ENCODE results near the gene GRK7. TPM values are rescaled to one million over a fixed set of nuclear protein-coding genes. Genes with fewer than 3 reads are reported as not detected.
"Not testable (repeated sequence)": the region's sequence is repeated elsewhere in the genome, so short reads cannot be mapped to it uniquely, and the experiment has no call there.

GRK7 gene
- total RNA-seq, 1 donor from 2014 or later = not detected

DNA sequence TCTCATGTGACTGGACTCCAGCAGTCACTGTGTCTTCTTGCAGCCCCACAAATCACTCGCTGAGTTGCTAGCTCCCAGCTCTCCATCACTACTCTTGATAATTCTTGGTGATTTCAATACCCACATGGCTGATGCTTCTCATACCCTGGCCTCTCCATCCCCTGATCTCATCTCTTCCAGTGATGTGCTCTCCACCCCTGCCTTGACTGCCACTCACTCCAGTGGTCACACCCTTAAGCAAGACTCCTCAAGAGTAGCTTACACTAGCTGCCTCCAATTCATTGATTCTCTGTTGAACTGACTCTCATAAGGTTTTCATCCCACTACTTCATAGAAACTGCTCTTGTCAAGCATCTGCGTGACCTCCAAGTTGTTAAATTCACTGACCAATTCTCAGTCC is 837 bp downstream of the GRK7 start:
- DNase-seq = no peak

GRCh38 chr3:141764465-141764864 is 1.3 kb downstream of the GRK7 start:
- no peak for DNase-seq

DNA sequence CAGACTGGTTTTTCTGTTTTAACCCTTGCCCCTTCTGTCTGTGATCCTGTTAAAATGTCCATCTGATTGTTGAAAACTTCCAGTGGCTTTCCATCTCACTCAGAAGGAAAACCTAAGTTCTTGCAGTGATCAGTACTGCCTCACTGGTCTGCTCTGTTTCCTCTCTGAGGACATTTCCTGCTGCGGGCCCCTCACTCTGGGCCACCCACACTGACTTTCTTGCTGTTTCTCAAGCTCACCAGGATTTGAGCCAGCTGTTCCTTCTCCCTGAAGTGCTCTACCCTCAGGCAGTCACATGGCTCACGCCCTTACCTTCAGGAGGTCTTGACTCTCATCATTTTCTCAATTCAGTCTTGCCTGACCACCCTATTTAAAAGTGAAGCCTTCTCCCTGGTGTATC is 1.8 kb downstream of the GRK7 start:
- no peak for DNase-seq

- no peak for DNase-seq
Measured at GRCh38 chr3:141767066-141767465, 3.9 kb downstream of the GRK7 start.

DNA sequence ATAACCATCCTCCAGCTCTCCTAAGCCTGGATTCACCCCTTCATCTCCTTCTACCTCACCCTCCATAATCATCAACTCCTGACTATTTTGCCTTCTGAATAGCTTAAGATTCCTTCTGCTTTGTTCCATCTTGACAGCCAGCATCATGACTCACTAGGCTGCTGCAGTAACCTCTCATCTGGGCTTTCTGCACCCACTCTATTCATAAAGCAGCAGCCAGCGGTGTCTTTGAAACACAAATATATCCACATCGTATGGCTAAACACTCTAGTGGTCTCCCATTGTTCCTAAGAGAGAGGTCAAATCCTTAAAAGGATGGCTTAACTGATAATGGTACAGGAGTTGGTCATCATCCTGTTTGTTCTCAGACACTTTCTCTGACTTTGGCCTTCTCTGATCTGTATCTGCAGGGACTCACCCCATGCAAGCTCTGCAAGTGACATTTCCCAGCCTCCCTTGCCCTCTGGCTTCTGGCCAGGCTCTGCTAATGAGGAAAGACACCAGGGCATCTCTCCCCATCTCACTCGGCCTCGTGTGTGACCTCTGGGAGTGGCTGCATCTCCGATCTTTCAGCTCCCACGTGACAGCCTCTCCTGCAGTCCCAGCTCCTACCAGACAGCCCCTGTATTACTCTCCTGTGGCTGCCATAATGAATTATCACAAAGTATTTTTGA is 6.2 kb downstream of the GRK7 start:
- no peak for DNase-seq

GRCh38 chr3:141773676-141774075 is 10.5 kb downstream of the GRK7 start:
- no peak for DNase-seq

DNA sequence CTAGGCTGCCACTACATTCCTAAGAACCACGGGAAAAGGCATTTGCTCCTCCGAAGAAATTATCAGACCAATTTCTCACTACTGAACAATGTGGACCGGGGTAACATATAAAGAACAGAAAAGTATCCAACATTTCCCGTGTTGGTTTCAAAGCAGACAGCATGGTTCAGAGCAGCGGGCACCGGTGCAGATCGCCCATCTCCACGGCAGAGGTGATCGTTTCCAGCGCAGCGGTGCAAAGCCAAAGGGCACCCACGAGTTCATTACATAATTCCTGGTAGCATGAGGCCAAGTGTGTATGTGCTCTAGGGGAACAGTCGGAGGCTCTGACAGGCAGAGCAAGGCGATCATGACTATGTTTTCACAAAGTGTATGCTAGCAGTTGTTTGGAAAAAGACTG is 13.2 kb downstream of the GRK7 start:
- DNase-seq = no peak

- no peak for DNase-seq
Measured at GRCh38 chr3:141776885-141777284, 13.7 kb downstream of the GRK7 start.

DNA sequence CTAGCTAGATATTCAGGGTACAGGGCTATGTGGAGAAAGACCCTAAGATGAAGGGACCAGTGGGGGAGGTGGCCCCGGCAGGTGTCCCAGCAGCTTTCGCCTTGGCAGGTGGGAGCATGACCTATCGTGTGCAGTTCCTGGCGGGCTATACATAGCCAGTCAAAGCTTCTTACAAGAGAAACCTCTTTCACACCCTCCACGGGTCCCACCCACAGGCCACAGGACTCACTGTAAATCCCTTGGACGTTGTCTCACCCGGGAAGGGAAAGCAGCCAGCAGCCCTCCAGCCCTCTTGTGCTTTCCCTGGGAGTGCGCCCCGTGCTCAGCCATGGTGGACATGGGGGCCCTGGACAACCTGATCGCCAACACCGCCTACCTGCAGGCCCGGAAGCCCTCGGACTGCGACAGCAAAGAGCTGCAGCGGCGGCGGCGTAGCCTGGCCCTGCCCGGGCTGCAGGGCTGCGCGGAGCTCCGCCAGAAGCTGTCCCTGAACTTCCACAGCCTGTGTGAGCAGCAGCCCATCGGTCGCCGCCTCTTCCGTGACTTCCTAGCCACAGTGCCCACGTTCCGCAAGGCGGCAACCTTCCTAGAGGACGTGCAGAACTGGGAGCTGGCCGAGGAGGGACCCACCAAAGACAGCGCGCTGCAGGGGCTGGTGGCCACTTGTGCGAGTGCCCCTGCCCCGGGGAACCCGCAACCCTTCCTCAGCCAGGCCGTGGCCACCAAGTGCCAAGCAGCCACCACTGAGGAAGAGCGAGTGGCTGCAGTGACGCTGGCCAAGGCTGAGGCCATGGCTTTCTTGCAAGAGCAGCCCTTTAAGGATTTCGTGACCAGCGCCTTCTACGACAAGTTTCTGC is 15.0 kb downstream of the GRK7 start:
- no peak for DNase-seq

- no peak for DNase-seq
Measured at GRCh38 chr3:141779667-141780066, 16.5 kb downstream of the GRK7 start.

- DNase-seq = no peak
Measured at GRCh38 chr3:141782386-141782932, 19.3 kb downstream of the GRK7 start.

- DNase-seq = no peak
Measured at GRCh38 chr3:141783632-141784031, 20.4 kb downstream of the GRK7 start.

GRCh38 chr3:141784096-141784495 is 20.9 kb downstream of the GRK7 start:
- no peak for DNase-seq

DNA sequence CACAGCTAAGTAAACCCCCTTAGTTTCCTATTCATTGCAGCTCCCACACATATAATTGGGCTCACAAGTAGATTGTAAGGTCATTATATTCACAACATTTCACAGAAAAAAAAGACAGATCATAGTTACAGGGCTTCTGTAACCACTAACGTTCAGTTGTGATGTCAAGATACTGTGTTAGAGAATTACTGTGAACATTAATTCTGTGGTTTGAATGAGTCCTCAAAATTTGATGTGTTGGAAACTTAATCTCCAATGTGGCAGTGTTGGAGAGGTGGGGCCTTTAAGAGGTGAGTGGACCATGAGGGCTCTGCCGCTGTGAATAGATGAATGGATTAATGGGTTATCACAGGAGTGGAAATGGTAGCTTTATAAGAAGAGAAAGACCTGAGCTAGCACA is 21.3 kb downstream of the GRK7 start:
- DNase-seq = no peak

GRCh38 chr3:141788149-141788548 is 24.9 kb downstream of the GRK7 start:
- DNase-seq = no peak

GRCh38 chr3:141788750-141789149 is 25.5 kb downstream of the GRK7 start:
- DNase-seq = not testable (repeated sequence)

GRCh38 chr3:141789281-141789680 is 26.1 kb downstream of the GRK7 start:
- no peak for DNase-seq

GRCh38 chr3:141790171-141790570 is 27.0 kb downstream of the GRK7 start:
- DNase-seq = no peak

- DNase-seq = no peak
Measured at GRCh38 chr3:141792495-141792894, 29.3 kb downstream of the GRK7 start.

DNA sequence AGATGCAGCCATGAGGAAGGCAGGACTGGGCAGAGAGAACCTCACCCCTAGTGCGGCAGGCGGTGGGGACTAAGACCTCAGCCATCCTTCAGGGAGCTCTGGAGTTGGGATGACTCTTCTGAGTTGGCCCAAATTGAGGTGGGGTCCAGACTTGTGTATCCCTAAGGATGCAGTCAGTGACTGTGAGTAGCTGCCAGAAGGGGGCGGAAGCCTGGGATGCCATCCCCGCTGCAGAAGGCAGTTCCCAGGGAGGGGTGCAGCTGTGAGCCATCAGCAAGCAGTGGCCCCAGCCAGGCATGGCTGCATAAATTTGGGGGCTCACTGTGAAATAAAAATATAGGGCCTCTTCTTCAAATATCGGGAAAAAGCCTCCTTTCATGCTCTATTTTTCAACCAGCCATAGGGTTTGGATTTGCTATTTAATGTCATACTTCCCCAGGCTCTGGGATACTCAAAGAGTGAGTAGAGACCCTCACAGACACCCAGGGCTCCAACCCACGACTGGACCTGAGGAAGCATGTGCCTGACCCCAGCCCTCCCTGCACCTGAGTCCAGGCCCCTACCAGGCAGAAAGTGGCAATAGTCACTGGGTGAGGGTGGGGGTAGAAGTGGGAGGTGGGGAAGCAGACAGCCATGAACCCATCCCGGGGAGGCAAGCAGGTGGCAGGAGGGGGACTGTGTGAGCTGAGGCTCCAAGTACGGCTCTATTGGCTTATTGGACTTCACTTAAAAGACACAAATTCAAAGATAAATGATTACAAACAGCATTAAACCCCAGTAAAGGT is 30.5 kb downstream of the GRK7 start:
- no peak for DNase-seq

GRCh38 chr3:141795276-141795675 is 32.1 kb downstream of the GRK7 start:
- DNase-seq = no peak

- no peak for DNase-seq
Measured at GRCh38 chr3:141795741-141796080, 32.5 kb downstream of the GRK7 start.

Measured in tongue (tissue), 2 donors.